NCI-H2107 treated with DMSO at 0.1 percent for 48 hours (cell line): ENCODE data around the gene LARP1.

ENCODE experiments used
- DNase-seq: peaks from one replicate; lab custom pipeline; 2025; ENCODE audit not compliant: unreplicated experiment; lab: John Stamatoyannopoulos, UW

LARP1 gene

GRCh38 chr5:154788212-154788611 is 33.0 kb downstream of the LARP1 start:
- DNase-seq = no peak

GRCh38 chr5:154791535-154791934 is 36.4 kb downstream of the LARP1 start:
- DNase-seq = no peak

DNA sequence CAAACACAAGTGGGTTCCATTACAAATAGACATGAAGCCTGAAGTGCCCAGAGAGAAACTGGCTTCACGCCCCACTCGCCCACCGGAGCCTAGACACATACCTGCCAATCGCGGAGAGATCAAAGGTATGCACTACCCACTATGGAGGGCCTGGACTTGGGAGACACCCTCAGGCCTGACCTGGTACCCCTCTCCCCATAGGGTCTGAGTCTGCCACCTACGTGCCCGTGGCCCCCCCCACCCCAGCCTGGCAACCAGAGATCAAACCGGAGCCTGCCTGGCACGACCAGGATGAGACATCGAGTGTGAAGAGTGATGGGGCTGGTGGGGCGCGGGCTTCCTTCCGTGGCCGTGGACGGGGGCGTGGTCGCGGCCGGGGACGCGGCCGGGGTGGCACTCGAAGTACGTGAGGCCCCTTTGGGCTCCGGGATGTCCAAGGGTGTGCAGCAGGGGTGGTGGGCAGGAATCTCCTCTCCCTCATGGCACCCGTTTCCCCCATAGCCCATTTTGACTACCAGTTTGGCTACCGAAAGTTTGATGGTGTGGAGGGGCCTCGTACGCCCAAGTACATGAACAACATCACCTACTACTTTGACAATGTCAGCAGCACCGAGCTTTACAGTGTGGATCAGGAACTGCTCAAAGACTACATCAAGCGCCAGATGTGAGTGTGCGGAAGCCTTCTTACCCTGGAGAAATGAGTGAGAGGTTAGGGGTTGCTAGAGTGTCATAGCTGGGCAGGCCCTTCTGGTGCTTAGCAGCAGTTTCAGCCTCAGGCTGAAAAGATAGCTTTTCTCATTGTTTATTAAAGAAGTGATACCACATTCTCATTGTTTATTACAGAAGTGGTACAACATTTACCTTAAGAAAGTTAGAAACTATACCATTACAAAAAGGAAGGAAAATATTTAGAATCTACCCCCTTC is 38.7 kb downstream of the LARP1 start:
- DNase-seq = no peak

DNA sequence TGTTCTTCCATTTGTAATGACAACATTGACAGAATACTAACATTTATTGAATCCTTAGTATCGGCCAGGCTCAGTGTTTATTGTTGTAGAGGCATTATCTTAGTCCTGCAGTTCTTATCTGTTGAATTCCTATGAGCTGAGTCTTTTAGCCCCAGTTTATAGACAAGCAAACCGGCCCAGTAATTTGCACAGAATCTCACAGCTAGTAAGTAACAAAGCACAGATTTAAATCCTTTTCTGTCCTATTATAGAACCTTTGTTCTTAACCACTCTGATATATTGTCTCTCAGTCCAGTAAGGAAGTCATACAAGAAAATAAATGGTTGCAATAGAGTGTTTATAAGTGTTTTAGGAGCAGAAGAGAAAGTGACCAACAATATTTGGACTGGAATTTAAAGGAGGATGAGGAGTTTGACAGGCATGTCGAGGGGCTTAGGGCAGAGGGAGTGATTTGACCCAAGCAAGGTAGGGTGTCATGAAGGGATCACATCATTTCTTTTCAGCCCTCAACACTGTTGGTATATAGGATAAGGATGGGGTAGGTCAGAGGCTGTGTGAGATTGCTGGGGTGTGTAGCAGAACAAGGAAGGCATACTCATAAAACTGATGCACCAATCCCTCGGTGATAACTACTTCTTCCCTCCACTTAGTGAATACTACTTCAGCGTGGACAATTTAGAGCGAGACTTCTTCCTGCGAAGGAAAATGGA is 39.5 kb downstream of the LARP1 start:
- DNase-seq = no peak

GRCh38 chr5:154795235-154795596 is 40.0 kb downstream of the LARP1 start:
- DNase-seq = no peak

- no peak for DNase-seq
These were observed 42.6 kb downstream of the LARP1 start for GRCh38 chr5:154797762-154798161.

DNA sequence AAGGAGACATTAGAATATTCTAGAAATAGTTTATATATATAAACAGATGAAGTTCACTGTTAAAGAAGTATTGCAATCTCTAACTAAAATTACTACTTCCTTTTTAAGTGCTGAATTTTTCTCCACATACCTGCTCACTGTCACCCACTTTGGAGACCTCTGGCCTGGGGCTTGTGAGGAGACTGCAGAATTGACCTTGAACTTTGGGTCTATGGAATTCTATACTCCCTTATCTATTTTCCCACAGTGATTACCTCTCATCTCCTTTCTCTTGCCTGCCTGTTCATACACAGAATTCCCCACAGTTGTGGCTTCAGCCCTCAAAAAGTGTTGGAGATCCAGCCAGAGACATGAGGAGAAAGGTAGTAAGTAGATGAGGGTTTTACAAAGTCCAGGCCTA is 45.4 kb downstream of the LARP1 start:
- no peak for DNase-seq

- no peak for DNase-seq
These were observed 45.9 kb downstream of the LARP1 start for GRCh38 chr5:154801083-154801482.

- DNase-seq = no peak
These were observed 46.9 kb downstream of the LARP1 start for GRCh38 chr5:154802050-154802449.

GRCh38 chr5:154806176-154806575 is 51.0 kb downstream of the LARP1 start:
- no peak for DNase-seq

DNA sequence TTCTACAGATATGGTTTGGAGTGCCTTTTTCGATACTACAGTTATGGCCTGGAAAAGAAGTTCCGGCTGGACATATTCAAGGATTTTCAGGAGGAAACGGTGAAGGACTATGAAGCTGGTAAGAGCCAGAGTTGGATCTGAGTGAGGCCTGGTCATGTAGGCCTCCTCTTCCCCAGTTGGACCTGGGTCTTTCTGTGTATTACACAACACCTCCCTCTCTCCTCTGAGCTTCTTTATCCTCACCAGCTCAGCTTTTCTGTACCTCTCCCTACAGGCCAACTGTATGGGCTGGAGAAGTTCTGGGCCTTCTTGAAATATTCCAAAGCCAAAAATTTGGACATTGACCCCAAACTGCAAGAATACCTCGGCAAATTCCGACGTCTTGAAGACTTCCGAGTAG is 56.1 kb downstream of the LARP1 start:
- no peak for DNase-seq

GRCh38 chr5:154811653-154812465 is 56.7 kb downstream of the LARP1 start:
- DNase-seq = peak; percentile 8

DNA sequence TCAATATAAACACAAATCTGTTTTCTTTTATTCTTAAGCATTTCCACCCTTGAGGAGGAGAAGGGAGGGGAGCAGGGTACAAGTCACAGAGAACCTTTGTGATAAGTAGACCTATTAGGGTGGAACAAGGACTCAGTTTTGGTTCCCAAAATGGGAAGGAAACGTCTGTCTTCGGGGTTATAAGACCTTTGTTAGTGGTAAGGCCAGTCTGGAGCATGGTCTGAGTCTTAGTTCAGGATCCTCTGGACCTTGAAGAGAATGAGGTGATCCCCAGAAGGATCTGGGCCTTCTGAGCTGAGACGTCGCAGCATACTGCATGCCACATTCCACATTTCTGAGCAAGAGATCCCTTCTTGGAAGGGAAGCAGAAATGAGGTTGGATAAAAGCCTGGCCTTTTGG is 58.0 kb downstream of the LARP1 start:
- no peak for DNase-seq

DNA sequence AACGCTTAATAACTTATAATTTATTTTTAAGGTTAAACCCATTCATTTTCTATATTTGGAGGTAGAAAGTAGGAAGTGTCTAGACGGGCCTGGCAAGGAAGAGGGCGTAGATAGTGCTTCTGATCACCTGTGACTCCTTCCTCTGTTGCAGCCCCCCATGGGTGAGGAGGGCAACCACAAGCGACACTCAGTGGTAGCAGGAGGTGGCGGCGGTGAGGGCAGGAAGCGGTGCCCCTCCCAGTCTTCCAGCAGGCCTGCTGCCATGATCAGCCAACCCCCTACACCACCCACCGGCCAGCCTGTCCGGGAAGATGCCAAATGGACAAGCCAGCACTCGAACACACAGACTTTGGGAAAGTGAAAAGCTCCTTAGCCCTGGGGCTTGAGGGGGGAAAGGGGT is 58.6 kb downstream of the LARP1 start:
- DNase-seq = no peak

DNA sequence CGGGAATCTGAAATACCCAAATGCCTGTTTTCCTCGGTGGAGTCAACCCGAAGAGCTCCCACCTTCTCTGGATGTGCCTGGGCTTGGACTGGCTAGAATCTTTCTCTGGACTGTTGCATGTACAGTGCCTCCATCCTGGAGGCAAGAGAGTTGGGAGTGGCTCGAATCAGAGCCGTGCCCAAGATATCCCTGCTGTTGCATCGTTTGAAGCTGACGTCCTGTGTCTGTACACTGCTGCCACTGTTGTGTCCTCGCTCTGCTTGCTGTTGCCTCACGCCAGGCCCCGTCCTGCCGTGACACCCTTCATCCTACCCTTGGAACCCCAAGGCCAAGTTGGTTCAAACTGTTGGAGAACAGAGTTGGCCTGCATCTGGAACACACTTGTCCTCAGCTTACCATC is 59.8 kb downstream of the LARP1 start:
- DNase-seq = no peak

GRCh38 chr5:154815684-154816247 is 60.6 kb downstream of the LARP1 start:
- DNase-seq = no peak

GRCh38 chr5:154816891-154817492 is 61.8 kb downstream of the LARP1 start:
- DNase-seq = no peak

DNA sequence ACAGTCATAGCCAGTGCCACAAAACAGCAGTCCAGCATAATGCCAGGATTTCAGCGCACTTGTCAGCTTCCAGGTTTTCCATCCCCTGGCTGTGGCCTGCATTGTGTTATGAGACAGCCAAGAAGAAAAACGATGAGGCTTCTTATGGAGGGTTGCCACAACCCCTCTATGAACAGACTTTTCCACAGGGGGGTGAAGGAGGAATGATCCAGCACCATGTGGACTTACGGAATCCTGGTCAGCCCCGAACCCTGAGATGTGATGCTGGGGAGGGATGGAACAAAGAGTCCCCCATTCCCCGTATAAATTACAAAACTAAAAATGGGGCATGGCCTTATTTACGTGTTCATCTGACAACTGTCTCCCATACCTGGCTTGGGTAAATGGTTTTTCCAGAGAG is 62.6 kb downstream of the LARP1 start:
- DNase-seq = no peak

DNA sequence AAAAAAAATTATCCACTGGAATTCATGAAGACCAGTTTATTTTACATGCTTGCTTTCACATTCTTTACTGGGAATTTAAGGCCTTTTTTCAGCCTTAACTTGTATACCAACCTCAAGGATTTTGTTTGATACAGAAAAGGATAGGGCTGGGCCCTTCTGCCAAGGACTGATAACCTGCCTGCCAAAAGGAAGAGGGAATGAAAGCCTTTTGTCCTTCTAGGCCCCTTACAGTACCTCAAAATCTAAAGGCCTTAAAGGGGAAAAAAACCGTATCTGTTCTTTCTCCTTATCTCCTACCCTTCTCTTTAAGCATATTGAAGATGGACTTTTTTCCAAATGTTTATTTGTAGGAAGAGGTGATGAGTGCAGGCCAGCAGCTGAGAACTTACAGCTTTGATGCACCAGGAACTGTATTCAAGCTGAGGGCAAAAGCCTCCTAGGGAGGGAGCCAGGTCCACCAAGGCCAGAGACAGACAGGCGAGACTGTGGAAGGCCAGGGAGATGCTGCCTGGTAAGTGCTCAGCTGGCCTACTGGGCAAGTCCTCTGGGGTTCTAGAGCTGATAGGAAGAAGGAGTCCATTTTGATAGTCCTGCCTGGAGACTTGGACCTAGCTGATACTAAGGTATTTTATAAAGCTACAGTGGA is 63.4 kb downstream of the LARP1 start:
- no peak for DNase-seq

DNA sequence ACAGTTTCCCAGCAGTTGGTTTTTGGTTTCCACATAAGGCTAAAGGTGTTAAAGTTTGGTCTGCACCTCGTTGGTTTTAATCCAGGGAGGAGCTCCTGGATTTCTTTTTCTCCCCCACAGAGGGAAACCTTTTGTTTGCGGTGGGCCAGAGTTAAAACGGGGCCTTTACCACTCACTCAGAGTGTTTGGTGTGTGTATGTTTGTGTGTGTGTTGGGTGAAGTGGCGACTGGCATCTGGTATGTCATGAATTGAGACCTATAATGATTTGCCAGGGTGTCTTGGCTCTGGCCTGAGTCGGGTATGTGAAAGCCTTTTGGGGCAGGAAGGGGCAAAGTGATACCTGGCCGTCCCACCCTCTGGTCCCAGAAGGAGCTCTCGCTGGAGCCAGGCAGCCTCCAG is 64.4 kb downstream of the LARP1 start:
- no peak for DNase-seq
